Measurements from ENCODE around the gene UBASH3A.

DNA sequence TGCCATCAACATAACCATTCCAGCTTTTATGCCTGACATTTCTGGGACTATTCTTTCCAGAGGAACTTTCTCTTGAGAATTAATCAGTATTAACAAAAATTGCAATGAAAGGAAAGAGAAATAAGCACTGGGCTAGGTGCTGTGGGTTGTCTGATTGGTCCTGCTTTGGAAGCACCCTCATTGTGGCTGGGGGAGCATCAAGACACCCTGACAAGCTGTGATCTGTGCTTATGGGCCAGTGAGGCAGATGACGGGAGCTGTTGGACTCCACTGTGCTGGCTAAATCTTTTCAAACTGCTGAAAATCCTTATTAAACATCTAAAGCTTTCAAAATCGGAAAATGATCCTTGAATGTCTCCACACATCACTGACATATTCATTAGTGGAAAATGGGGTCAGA lies 20.0 kb downstream of the UBASH3A start:
- TF ChIP-seq, protein P1, sequence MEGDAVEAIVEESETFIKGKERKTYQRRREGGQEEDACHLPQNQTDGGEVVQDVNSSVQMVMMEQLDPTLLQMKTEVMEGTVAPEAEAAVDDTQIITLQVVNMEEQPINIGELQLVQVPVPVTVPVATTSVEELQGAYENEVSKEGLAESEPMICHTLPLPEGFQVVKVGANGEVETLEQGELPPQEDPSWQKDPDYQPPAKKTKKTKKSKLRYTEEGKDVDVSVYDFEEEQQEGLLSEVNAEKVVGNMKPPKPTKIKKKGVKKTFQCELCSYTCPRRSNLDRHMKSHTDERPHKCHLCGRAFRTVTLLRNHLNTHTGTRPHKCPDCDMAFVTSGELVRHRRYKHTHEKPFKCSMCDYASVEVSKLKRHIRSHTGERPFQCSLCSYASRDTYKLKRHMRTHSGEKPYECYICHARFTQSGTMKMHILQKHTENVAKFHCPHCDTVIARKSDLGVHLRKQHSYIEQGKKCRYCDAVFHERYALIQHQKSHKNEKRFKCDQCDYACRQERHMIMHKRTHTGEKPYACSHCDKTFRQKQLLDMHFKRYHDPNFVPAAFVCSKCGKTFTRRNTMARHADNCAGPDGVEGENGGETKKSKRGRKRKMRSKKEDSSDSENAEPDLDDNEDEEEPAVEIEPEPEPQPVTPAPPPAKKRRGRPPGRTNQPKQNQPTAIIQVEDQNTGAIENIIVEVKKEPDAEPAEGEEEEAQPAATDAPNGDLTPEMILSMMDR (IDR thresholded peaks at IDR 0.05; ENCODE audit: low read length) = no peak
- no peak for TF ChIP-seq EZH2 (IDR thresholded peaks at IDR 0.05; ENCODE audit: borderline replicate concordance, low read length)
